Measurements from ENCODE around the gene LDB3.

The LDB3 gene

DNA sequence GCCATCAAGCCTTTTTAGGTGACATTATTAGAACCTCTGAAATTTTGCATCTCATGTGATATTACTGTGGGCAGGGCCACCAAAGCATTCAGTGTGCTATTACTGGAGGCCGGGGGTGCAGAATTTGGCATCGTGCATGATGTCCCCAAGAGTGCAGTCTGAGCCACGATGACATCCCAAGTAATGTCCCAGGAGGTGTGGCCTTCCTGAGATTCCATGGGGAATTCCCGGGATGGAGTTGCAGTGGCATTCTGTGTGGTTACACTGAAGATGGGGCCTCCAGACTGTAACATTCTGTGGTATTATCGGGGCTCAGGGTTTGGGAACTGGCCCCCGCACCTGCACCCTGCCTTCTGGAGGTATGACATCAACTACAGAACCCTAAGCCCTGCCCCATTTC is 9.1 kb downstream of the LDB3 start:
- DNase-seq, result no peak
- intact Hi-C loops (cut with DNase I), result no loop called here

DNA sequence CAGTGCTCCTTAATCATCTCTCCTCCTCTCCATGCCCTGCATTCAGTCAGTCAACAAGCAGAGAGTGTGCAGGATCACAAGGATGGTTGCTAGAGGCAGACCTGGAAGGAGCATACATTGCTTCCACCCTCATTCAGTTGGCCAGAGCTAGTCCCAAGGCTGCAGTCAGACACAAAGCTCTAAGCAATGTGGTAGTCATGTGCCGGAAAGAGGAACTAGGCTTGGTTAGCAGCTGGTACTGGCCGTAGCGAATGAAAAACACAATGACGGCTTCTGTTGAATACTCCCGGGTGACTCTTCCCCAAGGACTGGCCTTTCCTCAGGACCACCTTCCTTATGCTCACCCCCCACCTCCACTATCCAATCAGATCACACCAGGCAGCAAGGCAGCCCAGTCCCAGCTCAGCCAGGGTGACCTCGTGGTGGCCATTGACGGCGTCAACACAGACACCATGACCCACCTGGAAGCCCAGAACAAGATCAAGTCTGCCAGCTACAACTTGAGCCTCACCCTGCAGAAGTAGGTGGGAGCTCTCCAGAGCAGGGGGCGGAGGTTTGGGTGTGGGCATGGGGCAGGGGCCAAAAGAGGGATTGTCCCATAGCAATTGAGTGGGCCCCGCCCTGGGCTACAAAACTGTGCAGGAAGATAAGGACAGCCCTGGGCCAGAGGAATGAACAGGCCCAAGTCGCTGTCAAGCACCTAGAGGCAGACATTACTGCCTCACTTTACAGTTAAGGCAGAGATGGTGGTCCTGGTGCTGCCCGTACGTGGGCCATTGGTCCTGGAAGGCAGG is 10.9 kb downstream of the LDB3 start:
- peak in 18 of 42 donors; percentile 24 to 78 (median 58) for DNase-seq
- intact Hi-C loops (cut with DNase I), result no loop called here

DNA sequence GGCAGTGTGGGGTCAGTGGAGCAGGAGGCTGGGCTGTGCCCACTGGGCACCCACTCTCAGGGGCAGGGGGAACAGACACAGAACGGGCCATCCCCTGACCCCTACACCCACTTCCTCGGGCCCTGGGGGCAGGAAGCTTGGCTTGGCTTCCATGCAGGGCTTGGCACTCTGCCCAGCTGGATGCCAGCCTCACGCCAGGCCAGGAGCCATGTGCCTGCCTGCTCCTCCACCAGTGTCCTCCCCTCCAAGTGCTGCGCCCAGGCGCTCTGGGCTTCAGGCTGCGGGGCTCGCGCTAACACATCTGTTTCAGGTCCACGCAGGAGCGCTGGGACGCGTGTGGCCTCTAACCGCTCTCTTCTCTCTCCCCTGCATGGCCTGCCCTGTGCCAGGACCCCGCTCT is 12.7 kb downstream of the LDB3 start:
- peak in 33 of 42 donors; percentile 21 to 82 (median 57) for DNase-seq
- intact Hi-C loops (cut with DNase I), result loop anchor here (10.0 kb wide), 1 partner anchor 286 kb away; no protein-coding TSS in a partner anchor

DNA sequence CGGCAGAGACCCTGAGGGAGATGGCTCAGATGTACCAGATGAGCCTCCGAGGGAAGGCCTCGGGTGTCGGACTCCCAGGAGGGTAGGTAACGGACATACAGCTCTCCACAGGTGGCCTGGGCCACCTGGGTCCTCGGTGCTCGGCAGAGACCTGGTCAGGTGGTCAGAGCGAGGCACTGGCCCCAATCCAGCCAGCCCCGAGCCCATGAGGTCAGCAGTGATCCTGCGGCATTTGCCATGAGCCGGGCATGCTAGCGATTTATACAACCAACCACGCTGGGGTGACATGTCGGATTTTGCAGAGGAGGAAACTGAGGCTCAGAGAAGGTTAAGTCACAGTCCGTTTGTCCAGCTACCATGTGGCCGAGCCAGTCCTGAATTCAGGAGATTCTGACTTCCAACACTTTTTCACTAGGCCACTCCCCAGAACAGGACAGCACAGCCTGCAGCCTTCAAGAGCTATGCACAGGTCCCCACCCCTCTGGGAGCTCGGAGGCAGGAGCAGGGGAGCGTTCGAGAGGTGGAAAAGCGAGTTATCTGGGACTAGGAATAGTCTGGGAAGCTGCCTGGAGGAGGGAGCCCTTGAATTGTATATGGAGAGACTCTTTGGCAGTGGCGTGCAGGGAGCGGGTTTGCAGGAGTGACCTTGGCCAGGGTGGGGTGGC is 13.5 kb downstream of the LDB3 start:
- intact Hi-C loops (cut with DNase I), result loop anchor here (10.0 kb wide), 1 partner anchor 287 kb away; no protein-coding TSS in a partner anchor
- DNase-seq, result no peak

- DNase-seq, result no peak
- intact Hi-C loops (cut with DNase I), result loop anchor here (10.0 kb wide), 1 partner anchor 288 kb away; no protein-coding TSS in a partner anchor
Measured at GRCh38 chr10:86682675-86683074, 14.4 kb downstream of the LDB3 start.

- intact Hi-C loops (cut with DNase I), result loop anchor here (5.0 to 10.0 kb wide), 2 partner anchors 213 to 290 kb away; no protein-coding TSS in a partner anchor
- DNase-seq, result peak in 37 of 42 donors; percentile 33 to 87 (median 55)
Measured at GRCh38 chr10:86684331-86685097, 16.2 kb downstream of the LDB3 start.

DNA sequence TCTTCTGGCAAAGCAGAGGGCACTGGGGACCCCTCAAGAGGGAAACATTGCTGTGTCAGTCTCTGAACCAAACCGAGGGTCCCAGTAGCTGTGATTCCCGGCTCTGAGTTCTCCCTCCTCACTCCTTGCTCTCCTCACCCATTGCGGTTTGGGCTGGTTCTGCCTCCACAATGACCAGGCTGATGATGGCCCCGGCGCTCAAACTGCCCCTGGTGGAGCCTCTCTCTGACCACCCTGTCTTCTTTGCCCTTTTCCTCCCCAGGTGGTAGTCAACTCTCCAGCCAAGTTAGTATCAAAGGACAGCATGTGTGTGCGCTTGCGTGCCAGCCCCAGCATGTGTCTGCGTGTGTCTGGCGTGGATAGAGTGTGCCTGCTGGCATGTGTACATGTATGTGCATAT is 17.1 kb downstream of the LDB3 start:
- intact Hi-C loops (cut with DNase I), result loop anchor here (5.0 to 10.0 kb wide), 2 partner anchors 212 to 291 kb away; no protein-coding TSS in a partner anchor
- no peak for DNase-seq

GRCh38 chr10:86685893-86686632 is 17.8 kb downstream of the LDB3 start:
- no peak for DNase-seq
- intact Hi-C loops (cut with DNase I), result loop anchor here (5.0 to 10.0 kb wide), 2 partner anchors 211 to 291 kb away; no protein-coding TSS in a partner anchor

DNA sequence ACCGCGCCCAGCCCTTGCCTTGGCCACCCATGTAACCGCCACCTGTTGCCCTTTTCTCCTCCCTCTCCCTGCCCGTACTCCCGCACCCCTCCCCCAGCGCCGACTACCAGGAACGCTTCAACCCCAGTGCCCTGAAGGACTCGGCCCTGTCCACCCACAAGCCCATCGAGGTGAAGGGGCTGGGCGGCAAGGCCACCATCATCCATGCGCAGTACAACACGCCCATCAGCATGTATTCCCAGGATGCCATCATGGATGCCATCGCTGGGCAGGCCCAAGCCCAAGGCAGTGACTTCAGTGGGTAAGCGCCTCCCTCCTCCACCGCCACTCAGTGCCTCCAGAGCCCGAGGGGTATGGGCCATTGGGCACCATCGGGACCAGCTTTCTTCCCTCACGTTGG is 18.7 kb downstream of the LDB3 start:
- no peak for DNase-seq
- intact Hi-C loops (cut with DNase I), result loop anchor here (5.0 to 10.0 kb wide), 2 partner anchors 210 to 292 kb away; no protein-coding TSS in a partner anchor

DNA sequence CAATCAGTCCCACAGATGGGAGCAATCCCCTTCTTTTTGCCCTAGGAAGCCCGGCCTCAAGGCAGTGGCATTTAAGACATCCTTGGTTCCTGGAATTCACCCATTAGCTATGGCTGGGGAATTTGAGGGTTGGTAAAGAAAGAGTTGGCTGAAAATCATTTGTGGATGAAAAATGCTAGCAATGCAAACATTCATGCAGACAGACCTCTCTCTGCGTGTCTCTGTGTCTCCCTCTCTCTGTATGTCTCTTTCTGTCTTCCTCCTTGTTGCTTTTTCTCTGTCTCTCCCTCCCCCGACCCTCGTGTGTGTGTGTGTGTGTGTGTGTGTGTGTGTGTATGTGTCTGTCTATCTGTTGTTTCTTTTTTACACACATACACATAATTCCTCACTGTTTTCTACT is 19.4 kb downstream of the LDB3 start:
- no peak for DNase-seq
- intact Hi-C loops (cut with DNase I), result loop anchor here (5.0 to 10.0 kb wide), 2 partner anchors 210 to 293 kb away; no protein-coding TSS in a partner anchor

DNA sequence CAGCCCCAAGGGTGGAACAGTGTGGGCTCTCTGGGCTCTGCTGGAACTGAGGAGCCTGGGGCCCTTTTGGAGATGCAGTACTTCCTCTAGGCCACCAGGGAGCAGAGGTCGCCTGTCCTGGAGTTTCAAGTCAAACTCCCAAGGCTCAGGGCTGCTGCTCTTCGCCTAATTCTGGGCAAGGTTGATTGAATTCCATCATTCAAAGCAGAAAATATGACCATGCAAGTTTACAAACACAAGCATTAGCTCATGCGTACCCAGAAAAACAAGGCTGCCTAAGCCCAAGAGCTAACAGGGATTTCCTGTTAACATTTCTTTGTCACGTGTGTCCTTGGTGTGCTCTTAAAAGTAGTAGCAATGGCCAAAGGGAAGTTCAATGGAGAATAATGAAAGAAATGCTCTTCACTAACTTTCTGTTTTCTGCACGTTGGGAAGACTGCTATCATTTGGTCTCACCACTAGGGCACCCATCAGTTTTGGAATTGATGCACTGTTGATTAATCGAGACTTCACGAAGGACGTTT is 20.1 kb downstream of the LDB3 start:
- intact Hi-C loops (cut with DNase I), result loop anchor here (5.0 to 10.0 kb wide), 2 partner anchors 209 to 294 kb away; no protein-coding TSS in a partner anchor
- DNase-seq, result peak; percentile 43 to 89 (median 72)

- DNase-seq, result no peak
- intact Hi-C loops (cut with DNase I), result loop anchor here (5.0 to 10.0 kb wide), 2 partner anchors 208 to 294 kb away; no protein-coding TSS in a partner anchor
Measured at GRCh38 chr10:86689146-86689545, 20.8 kb downstream of the LDB3 start.

GRCh38 chr10:86690231-86690630 is 21.9 kb downstream of the LDB3 start:
- intact Hi-C loops (cut with DNase I), result no loop called here
- no peak for DNase-seq

GRCh38 chr10:86690657-86691084 is 22.4 kb downstream of the LDB3 start:
- intact Hi-C loops (cut with DNase I), result no loop called here
- DNase-seq, result no peak

DNA sequence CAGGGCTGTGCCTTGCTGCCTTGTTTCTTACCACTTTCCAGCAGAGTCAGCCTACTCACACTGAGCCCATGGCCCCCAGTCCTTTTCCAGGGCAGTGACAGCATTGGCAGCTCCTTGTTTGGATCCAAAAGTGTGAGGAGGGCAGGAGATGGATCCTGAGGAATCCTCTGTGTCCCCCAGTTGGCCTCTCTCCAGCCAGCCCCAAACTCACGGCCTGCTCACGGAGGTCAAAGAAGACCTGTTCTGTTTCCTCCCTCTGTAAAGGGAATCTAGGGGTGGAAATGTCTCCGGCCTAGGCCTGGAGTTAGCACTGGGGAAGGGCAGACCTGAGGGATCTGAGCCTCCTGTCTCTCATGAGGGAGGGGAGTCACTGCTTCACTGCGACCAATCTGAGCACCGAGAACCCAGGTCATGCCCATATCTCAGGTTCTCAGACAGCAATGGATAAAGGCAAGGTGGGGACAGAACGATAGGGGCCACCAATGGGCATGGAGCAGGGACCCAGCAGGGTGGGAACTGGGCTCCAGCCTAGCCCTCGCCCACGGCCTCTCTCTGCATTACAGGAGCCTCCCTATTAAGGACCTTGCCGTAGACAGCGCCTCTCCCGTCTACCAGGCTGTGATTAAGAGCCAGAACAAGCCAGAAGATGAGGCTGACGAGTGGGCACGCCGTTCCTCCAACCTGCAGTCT is 23.2 kb downstream of the LDB3 start:
- intact Hi-C loops (cut with DNase I), result no loop called here
- DNase-seq, result no peak

- intact Hi-C loops (cut with DNase I), result no loop called here
- no peak for DNase-seq
Measured at GRCh38 chr10:86692023-86692514, 23.8 kb downstream of the LDB3 start.

DNA sequence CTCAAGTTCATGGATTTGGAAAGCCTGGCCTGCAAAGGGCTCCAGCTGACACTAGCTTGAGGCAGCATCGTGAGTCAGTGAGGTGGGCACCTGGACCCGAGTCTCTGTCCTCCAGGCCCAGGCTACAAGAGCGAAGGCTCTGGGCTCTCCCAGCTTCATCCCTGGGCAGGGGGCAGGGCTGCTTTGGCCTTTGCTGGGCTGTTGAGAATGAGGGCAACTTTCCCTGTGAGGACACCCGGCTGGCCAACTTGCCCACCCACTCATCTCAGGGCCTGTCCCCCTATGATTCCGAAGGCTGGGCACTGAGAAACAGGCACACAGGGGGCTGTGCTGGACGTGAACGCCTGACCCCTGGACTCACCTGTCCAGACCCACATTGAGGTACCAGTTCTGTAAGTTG is 24.4 kb downstream of the LDB3 start:
- DNase-seq, result no peak
- intact Hi-C loops (cut with DNase I), result no loop called here
